PC-3 (cell line): ENCODE data around the gene ERBB4.

Source experiments
- CTCF ChIP-seq: fragments of 300-600 bp; sonication (generic); conservative IDR thresholded peaks from 2 replicates; pipeline ENCODE4 v1.5.1; 2017; ENCODE audit warnings: antibody characterized with exemption, low read depth, mild to moderate bottlenecking, low read length
- EZH2 ChIP-seq: fragments of 300-600 bp; sonication (generic); IDR thresholded peaks from one replicate; pipeline ENCODE4 v1.6.1; 2017; ENCODE audit warnings: antibody characterized with exemption, mild to moderate bottlenecking, low read length; ENCODE audit not compliant: unreplicated experiment
- EZH2phosphoT487 ChIP-seq: fragments of 300-600 bp; sonication (generic); IDR thresholded peaks from 2 replicates; pipeline ENCODE4 v1.6.1; 2018; ENCODE audit warnings: mild to moderate bottlenecking, antibody characterized with exemption, low read length, borderline replicate concordance

DNA sequence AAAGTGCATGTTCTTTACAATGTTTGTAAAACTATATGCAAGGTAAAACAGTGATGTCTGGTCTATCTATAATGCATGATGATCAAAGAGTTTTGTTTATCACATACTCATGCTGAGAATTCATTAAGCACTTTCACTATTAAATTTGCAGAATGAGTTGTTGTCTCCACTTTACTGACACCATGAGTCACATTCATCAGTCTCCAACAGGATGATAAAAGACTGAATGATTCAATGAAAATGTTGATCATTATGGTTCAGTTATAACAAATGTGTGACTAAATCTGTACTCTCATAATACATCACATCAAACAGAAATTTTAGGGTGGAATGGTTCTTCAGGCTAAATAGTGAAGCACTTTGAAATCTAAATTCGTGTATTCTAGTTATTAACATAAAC, 129.0 kb downstream of the ERBB4 start:
- TF ChIP-seq CTCF (no peak), EZH2phosphoT487 (no peak), EZH2 (no peak)
